Astrocyte (in vitro differentiated cells and primary cell): ENCODE data around the gene DYSF. TPM values are rescaled to one million over a fixed set of nuclear protein-coding genes. Genes with fewer than 3 reads are reported as not detected.

Experiments
- DNase-seq: peaks from one replicate; pipeline ENCODE4 v3.0.0-alpha.2; 2010; ENCODE audit warnings: low read depth
- FAIRE-seq: peaks from 2 replicates; lab custom pipeline; 2011; peaks lifted over from hg19 to GRCh38; lab: Jason Lieb, UNC
- H2AFZ ChIP-seq: 2 replicates; pipeline ENCODE4 v1.6.0; 2012; ENCODE audit warnings: low read depth, low read length, inconsistent platforms
- H3K27ac ChIP-seq: 2 replicates; pipeline ENCODE4 v1.5.1; 2011; ENCODE audit warnings: low read depth, low read length, inconsistent platforms
- H3K27me3 ChIP-seq: 2 replicates; pipeline ENCODE4 v1.6.0; 2011; ENCODE audit warnings: low read length, inconsistent platforms; ENCODE audit not compliant: insufficient read depth
- H3K36me3 ChIP-seq: 2 replicates; pipeline ENCODE4 v1.5.1; 2011; ENCODE audit warnings: low read length, inconsistent platforms; ENCODE audit not compliant: insufficient read depth
- H3K4me1 ChIP-seq: 2 replicates; pipeline ENCODE4 v1.5.1; 2011; ENCODE audit warnings: low read length, inconsistent platforms; ENCODE audit not compliant: insufficient read depth
- H3K4me2 ChIP-seq: 2 replicates; pipeline ENCODE4 v1.6.0; 2012; ENCODE audit warnings: low read length, inconsistent platforms
- H3K4me3 ChIP-seq: 2 replicates; pipeline ENCODE4 v1.5.1; 2011; ENCODE audit warnings: low read depth, mild to moderate bottlenecking, low read length, inconsistent platforms; ENCODE audit not compliant: insufficient read depth
- H3K79me2 ChIP-seq: 2 replicates; pipeline ENCODE4 v1.6.0; 2012; ENCODE audit warnings: mild to moderate bottlenecking, low read length, inconsistent platforms; ENCODE audit not compliant: insufficient read depth
- H3K9ac ChIP-seq: 2 replicates; pipeline ENCODE4 v1.6.0; 2012; ENCODE audit warnings: mild to moderate bottlenecking, low read length, inconsistent platforms
- H3K9me3 ChIP-seq: 2 replicates; pipeline ENCODE4 v1.5.1; 2012; ENCODE audit warnings: low read depth, mild to moderate bottlenecking, low read length, inconsistent platforms; ENCODE audit not compliant: insufficient read depth
- H4K20me1 ChIP-seq: 2 replicates; pipeline ENCODE4 v1.6.0; 2012; ENCODE audit warnings: low read length, inconsistent platforms; ENCODE audit not compliant: insufficient read depth
- H3K27ac Mint-ChIP-seq: one replicate; pipeline ENCODE4 v1.8.0; 2021; ENCODE audit warnings: mild to moderate bottlenecking, mixed read lengths; ENCODE audit not compliant: unreplicated experiment
- H3K27me3 Mint-ChIP-seq: one replicate; pipeline ENCODE4 v1.8.0; 2021; ENCODE audit warnings: low read depth, mixed read lengths; ENCODE audit not compliant: unreplicated experiment
- H3K36me3 Mint-ChIP-seq: one replicate; pipeline ENCODE4 v1.8.0; 2021; ENCODE audit warnings: low read depth, mixed read lengths; ENCODE audit not compliant: unreplicated experiment
- H3K4me1 Mint-ChIP-seq: one replicate; pipeline ENCODE4 v1.8.0; 2021; ENCODE audit warnings: low read depth, mixed read lengths; ENCODE audit not compliant: unreplicated experiment
- H3K4me3 Mint-ChIP-seq: one replicate; pipeline ENCODE4 v1.8.0; 2021; ENCODE audit warnings: mild to moderate bottlenecking, moderate library complexity, mixed read lengths; ENCODE audit not compliant: unreplicated experiment
- H3K9me3 Mint-ChIP-seq: one replicate; pipeline ENCODE4 v1.8.0; 2021; ENCODE audit warnings: mild to moderate bottlenecking, mixed read lengths; ENCODE audit not compliant: unreplicated experiment
- EZH2 ChIP-seq: IDR thresholded peaks from 2 replicates; pipeline ENCODE4 v1.6.1; 2012; ENCODE audit warnings: mild to moderate bottlenecking, low read length, inconsistent platforms; ENCODE audit not compliant: insufficient read depth
- total RNA-seq: library from RNA; stranded (reverse); gene quantifications from 2 replicates; pipeline ENCODE4 v1.2.1, GENCODE V29; 2021
- TF ChIP-seq, protein P1 (sequence below): IDR thresholded peaks from 2 replicates; pipeline ENCODE4 v1.5.1; 2011; ENCODE audit warnings: low read depth, mild to moderate bottlenecking, inconsistent platforms, low read length, moderate library complexity; ENCODE audit not compliant: insufficient read depth

The DYSF gene
- total RNA-seq, 1 donor from 2014 or later = 123 TPM

DNA sequence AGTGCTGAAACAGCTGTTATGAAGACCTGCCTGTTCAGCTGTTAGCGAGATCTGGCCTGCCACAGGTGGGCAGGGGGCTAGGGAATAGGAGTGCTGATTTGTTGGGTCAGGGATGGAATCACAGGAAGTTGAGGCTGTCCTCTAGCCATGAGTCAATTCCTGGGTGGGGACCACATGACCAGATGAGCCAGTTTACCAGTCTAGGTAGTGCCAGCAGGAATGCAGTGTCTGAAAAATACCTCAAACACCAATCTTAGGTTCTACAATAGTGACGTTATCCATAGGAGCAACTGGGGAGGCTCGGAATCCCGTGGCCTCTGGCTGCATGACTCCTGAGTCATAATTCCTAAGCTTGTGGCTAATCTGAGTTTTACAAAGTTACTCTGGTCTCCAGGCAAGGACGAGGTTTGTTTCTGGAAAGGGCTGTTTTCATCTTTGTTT is 44.9 kb downstream of the DYSF start:
- no peaks in the 10 kb centered on the region for H3K79me2 ChIP-seq
- H3K9me3 ChIP-seq = no peaks in the 10 kb centered on the region
- H3K27ac Mint-ChIP-seq = peak overlapping the region; percentile 100
- DNase-seq (peak; percentile 97), FAIRE-seq (peak; percentile 92)
- H3K9me3 Mint-ChIP-seq = no peaks in the 10 kb centered on the region
- H3K4me1 Mint-ChIP-seq = peaks cover 59% of the 10 kb centered on the region
- peaks cover 32% of the 10 kb centered on the region for H3K36me3 Mint-ChIP-seq
- TF ChIP-seq EZH2 = no peak
- TF ChIP-seq, protein P1, sequence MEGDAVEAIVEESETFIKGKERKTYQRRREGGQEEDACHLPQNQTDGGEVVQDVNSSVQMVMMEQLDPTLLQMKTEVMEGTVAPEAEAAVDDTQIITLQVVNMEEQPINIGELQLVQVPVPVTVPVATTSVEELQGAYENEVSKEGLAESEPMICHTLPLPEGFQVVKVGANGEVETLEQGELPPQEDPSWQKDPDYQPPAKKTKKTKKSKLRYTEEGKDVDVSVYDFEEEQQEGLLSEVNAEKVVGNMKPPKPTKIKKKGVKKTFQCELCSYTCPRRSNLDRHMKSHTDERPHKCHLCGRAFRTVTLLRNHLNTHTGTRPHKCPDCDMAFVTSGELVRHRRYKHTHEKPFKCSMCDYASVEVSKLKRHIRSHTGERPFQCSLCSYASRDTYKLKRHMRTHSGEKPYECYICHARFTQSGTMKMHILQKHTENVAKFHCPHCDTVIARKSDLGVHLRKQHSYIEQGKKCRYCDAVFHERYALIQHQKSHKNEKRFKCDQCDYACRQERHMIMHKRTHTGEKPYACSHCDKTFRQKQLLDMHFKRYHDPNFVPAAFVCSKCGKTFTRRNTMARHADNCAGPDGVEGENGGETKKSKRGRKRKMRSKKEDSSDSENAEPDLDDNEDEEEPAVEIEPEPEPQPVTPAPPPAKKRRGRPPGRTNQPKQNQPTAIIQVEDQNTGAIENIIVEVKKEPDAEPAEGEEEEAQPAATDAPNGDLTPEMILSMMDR = no peak
- H3K4me3 ChIP-seq = no peak overlapping the region
- H3K27ac ChIP-seq = peak overlapping the region; percentile 93
- H3K4me1 ChIP-seq = peaks cover 29% of the 10 kb centered on the region
- H3K27me3 Mint-ChIP-seq = no peaks in the 10 kb centered on the region
- H2AFZ ChIP-seq = peak overlapping the region; percentile 7
- H3K4me3 Mint-ChIP-seq = peak overlapping the region; percentile 58
- peak overlapping the region; percentile 69 for H3K9ac ChIP-seq
- peak overlapping the region; percentile 66 for H3K4me2 ChIP-seq
- H4K20me1 ChIP-seq = no peaks in the 10 kb centered on the region
- no peaks in the 10 kb centered on the region for H3K27me3 ChIP-seq
- H3K36me3 ChIP-seq = no peaks in the 10 kb centered on the region

DNA sequence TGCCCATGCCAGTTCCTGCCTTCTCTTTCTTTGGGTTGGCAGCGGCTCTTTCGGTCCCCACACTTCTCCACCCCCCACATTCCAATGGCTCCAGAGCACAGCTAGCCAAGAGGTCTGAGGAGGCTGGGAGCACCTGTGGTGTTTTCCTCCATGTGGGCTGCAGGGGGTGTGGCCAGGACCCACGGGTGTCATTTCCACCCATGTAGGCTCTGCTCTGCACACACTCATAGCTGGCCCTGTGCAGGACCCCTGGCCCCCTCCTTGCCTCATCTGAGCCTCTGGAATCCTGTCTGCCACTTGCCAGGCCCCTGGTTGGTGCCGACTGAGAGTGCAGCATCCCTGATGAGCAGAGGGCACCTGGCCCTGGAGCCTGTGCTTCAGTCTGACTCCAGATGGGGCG is 46.3 kb downstream of the DYSF start:
- Histone ChIP-seq H3K4me1 (peaks cover 29% of the 10 kb centered on the region), H2AFZ (no peak overlapping the region), H3K4me2 (peak overlapping the region; percentile 25), H3K4me3 (no peak overlapping the region), H3K36me3 (no peaks in the 10 kb centered on the region), H3K27me3 (no peaks in the 10 kb centered on the region), H3K9ac (peak overlapping the region; percentile 69), H4K20me1 (no peaks in the 10 kb centered on the region), H3K79me2 (no peaks in the 10 kb centered on the region), H3K9me3 (no peaks in the 10 kb centered on the region), H3K27ac (peak overlapping the region; percentile 93)
- Mint-ChIP-seq H3K27me3 (no peaks in the 10 kb centered on the region), H3K36me3 (peaks cover 31% of the 10 kb centered on the region), H3K27ac (peak overlapping the region; percentile 100), H3K9me3 (no peaks in the 10 kb centered on the region), H3K4me3 (no peak overlapping the region), H3K4me1 (peaks cover 63% of the 10 kb centered on the region)
- no peak for TF ChIP-seq EZH2
- TF ChIP-seq, protein P1 = no peak
- FAIRE-seq = no peak
- DNase-seq = no peak

DNA sequence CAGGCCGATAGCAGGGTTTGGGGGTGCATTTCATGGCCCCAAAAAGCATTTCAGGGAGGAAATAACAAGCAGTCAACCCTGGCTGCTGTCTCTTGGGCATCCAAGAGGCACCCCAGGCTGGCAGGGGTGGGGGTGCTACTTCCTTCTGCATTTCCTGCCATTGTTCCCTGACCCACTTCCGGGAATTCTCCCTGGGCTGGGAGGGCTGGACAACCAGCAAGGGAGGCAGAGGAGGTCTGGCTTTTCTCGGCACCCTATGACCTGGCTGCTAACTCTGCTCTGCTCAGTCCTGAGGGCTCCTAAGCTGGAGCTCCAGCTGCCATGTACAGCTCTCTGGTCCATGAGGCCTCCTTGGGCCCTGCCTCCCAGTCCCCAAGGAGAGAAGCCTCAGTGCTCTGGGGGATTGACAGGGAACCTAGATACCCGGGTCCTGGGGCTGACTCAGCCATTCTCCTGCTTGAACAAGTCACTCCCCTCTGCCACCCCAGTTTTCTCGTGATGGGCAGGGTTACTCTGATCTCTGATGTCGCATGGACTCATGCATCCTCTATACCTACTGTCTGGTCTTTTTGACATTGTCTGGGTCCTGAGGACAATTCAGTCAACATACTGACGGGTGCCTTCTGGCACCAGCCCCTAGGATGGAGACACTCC is 47.2 kb downstream of the DYSF start:
- Histone ChIP-seq H3K9me3 (no peaks in the 10 kb centered on the region), H3K36me3 (no peaks in the 10 kb centered on the region), H3K27me3 (no peaks in the 10 kb centered on the region), H3K27ac (peak overlapping the region; percentile 93), H3K4me2 (no peak overlapping the region), H3K9ac (peak overlapping the region; percentile 1), H3K4me1 (peaks cover 29% of the 10 kb centered on the region), H3K79me2 (no peaks in the 10 kb centered on the region), H4K20me1 (no peaks in the 10 kb centered on the region), H3K4me3 (no peak overlapping the region), H2AFZ (no peak overlapping the region)
- Mint-ChIP-seq H3K36me3 (peaks cover 26% of the 10 kb centered on the region), H3K4me3 (no peak overlapping the region), H3K27me3 (peaks cover under 1% of the 10 kb centered on the region), H3K27ac (peak overlapping the region; percentile 83), H3K4me1 (peaks cover 61% of the 10 kb centered on the region), H3K9me3 (no peaks in the 10 kb centered on the region)
- DNase-seq (no peak), FAIRE-seq (no peak)
- no peak for TF ChIP-seq EZH2
- TF ChIP-seq, protein P1 = no peak
